Left lung (tissue), 10 donors: ENCODE data around the gene RBM17. TPM values are rescaled to one million over a fixed set of nuclear protein-coding genes. Genes with fewer than 3 reads are reported as not detected.
A peak's percentile ranks its signal among the peaks of the same experiment; 100 is the strongest.

Experiments
- ATAC-seq: fragments of 200-7000 bp; cut with Tn5 transposase; one replicate; pipeline ENCODE4 v1.9.1; 2020; ENCODE audit warnings: moderate library complexity
- DNase-seq, 4 donors: peaks; one replicate each; pipeline ENCODE4 v3.0.0-alpha.2; 2013 to 2020
- H3K27ac ChIP-seq, 2 donors: fragments of 200-600 bp; sonication (generic) in 1 of 2; one replicate each; pipeline versions ENCODE4 v1.5.0 to v1.8.0; 2020 to 2021
- H3K27me3 ChIP-seq, 2 donors: fragments of 200-600 bp; sonication (generic) in 1 of 2; one replicate each; pipeline versions ENCODE4 v1.5.0 to v1.8.0; 2020 to 2021
- H3K36me3 ChIP-seq, 2 donors: fragments of 200-600 bp; sonication (generic) in 1 of 2; one replicate each; pipeline versions ENCODE4 v1.5.0 to v1.8.0; 2020 to 2021
- H3K4me1 ChIP-seq, 2 donors: fragments of 200-600 bp; one replicate each; pipeline ENCODE4 v1.8.0; 2021
- H3K4me3 ChIP-seq, 2 donors: fragments of 200-600 bp; sonication (generic) in 1 of 2; one replicate each; pipeline versions ENCODE4 v1.5.0 to v1.8.0; 2020 to 2021; ENCODE audit warnings: mild to moderate bottlenecking in 1 of 2
- H3K9me3 ChIP-seq, 2 donors: fragments of 200-600 bp; sonication (generic) in 1 of 2; one replicate each; pipeline versions ENCODE4 v1.5.0 to v1.8.0; 2020 to 2021
- CTCF ChIP-seq, 2 donors: fragments of 200-600 bp; sonication (generic) in 1 of 2; IDR thresholded peaks; one replicate each; pipeline versions ENCODE4 v1.5.0 to v1.8.0; 2021; ENCODE audit warnings: antibody characterized with exemption in 2 of 2
- intact Hi-C, 2 donors: fragments of 100-400 bp; cut with DNase I; formaldehyde crosslinking; loops; one replicate each; pipeline versions ENCODE4 v1.11.2 to v1.14.2; 2022
- polyA plus RNA-seq, 6 donors: library from polyadenylated mRNA; unstranded; fragments of 120-200 nt; gene quantifications; one replicate each; pipeline ENCODE4 v1.2.1, GENCODE V29; 2013; ENCODE audit not compliant: insufficient read length in 6 of 6
- total RNA-seq, 2 donors: library from RNA; stranded (reverse); fragmentation: NEBNext Ultra II Directional; extraction: Animal tissue kit (Norgen Biotek cat#: 25700); gene quantifications; one replicate each; pipeline ENCODE4 v1.2.1, GENCODE V29; 2021
- donor health status: DM: no; HTN: yes; CAD: no.
- donor health status: DM: no; HTN: no; CAD: no.

Gene RBM17
- total and polyA plus RNA-seq, 8 donors = 63.2 to 215 (median 185) TPM

- intact Hi-C loops = no loop called here
- no peak for ATAC-seq
- H3K27ac ChIP-seq = no peak overlapping the region
- no peak for TF ChIP-seq CTCF (IDR thresholded peaks at IDR 0.05)
- H3K36me3 ChIP-seq = no peaks in the 10 kb centered on the region
- H3K4me3 ChIP-seq = no peak overlapping the region
- no peak for DNase-seq
- H3K4me1 ChIP-seq = peaks cover 0 to 11% of the 10 kb centered on the region in 2 donors
- H3K9me3 ChIP-seq = no peaks in the 10 kb centered on the region
- no peaks in the 10 kb centered on the region for H3K27me3 ChIP-seq
Measured at GRCh38 chr10:6080417-6080973, 8.3 kb upstream of the RBM17 start.

GRCh38 chr10:6082496-6083395, 6.1 kb upstream of the RBM17 start:
- Histone ChIP-seq H3K36me3 (no peaks in the 10 kb centered on the region), H3K27ac (peak overlapping the region in 1 of 2 donors; percentile 28), H3K9me3 (no peaks in the 10 kb centered on the region), H3K4me3 (no peak overlapping the region), H3K4me1 (peaks cover 4 to 31% of the 10 kb centered on the region in 2 donors), H3K27me3 (no peaks in the 10 kb centered on the region)
- DNase-seq (no peak), ATAC-seq (no peak)
- no peak for TF ChIP-seq CTCF (IDR thresholded peaks at IDR 0.05)
- intact Hi-C loops = no loop called here

GRCh38 chr10:6083523-6084475, 5.0 kb upstream of the RBM17 start:
- DNase-seq = no peak
- Histone ChIP-seq H3K4me3 (no peak overlapping the region), H3K27me3 (no peaks in the 10 kb centered on the region), H3K9me3 (no peaks in the 10 kb centered on the region), H3K4me1 (peaks cover 4 to 38% of the 10 kb centered on the region in 2 donors), H3K36me3 (no peaks in the 10 kb centered on the region), H3K27ac (peak overlapping the region in 1 of 2 donors; percentile 28)
- intact Hi-C loops = no loop called here
- no peak for ATAC-seq
- TF ChIP-seq CTCF (IDR thresholded peaks at IDR 0.05) = no peak

GRCh38 chr10:6086375-6087233, 2.2 kb upstream of the RBM17 start:
- peak; percentile 63 to 76 for TF ChIP-seq CTCF (IDR thresholded peaks at IDR 0.05)
- DNase-seq (peak; percentile 80 to 94 (median 92)), ATAC-seq (peak; percentile 73)
- no peaks in the 10 kb centered on the region for H3K27me3 ChIP-seq
- no peak overlapping the region for H3K4me3 ChIP-seq
- H3K4me1 ChIP-seq = peaks cover 10 to 59% of the 10 kb centered on the region in 2 donors
- intact Hi-C loops = loop anchor here in 1 of 2 donors (5.0 kb wide), 2 partner anchors 74 to 139 kb away; no protein-coding TSS in a partner anchor
- H3K9me3 ChIP-seq = no peaks in the 10 kb centered on the region
- no peaks in the 10 kb centered on the region for H3K36me3 ChIP-seq
- H3K27ac ChIP-seq = peak overlapping the region; percentile 36 to 64
